GM12875 (cell line): ENCODE data around the gene QRSL1.

Experiments used
- H3K4me3 ChIP-seq: one replicate; pipeline ENCODE4 v1.5.1; 2011; ENCODE audit warnings: low read depth, low read length, control low read depth
- CTCF ChIP-seq: IDR thresholded peaks from 2 replicates; pipeline ENCODE4 v1.5.1; 2011; ENCODE audit warnings: low read depth, mild to moderate bottlenecking, control low read depth, inconsistent platforms, low read length, moderate library complexity, borderline replicate concordance; ENCODE audit not compliant: insufficient read depth

The QRSL1 gene

GRCh38 chr6:106608080-106608668 is 21.2 kb upstream of the QRSL1 start:
- TF ChIP-seq CTCF: peak; percentile 52; the same call in 1 of the 2 replicates
- no peak overlapping the region for H3K4me3 ChIP-seq

- no peak overlapping the region for H3K4me3 ChIP-seq
- peak; percentile 57 for TF ChIP-seq CTCF
These were observed 19.7 kb upstream of the QRSL1 start for GRCh38 chr6:106609699-106610098.

- TF ChIP-seq CTCF: no peak
- H3K4me3 ChIP-seq: no peak overlapping the region
These were observed 18.3 kb upstream of the QRSL1 start for GRCh38 chr6:106611030-106611429.

GRCh38 chr6:106612671-106613416 is 16.5 kb upstream of the QRSL1 start:
- H3K4me3 ChIP-seq: no peak overlapping the region
- TF ChIP-seq CTCF: no peak

- no peak overlapping the region for H3K4me3 ChIP-seq
- TF ChIP-seq CTCF: no peak
These were observed 15.8 kb upstream of the QRSL1 start for GRCh38 chr6:106613590-106613989.

GRCh38 chr6:106614166-106614565 is 15.2 kb upstream of the QRSL1 start:
- no peak overlapping the region for H3K4me3 ChIP-seq

More at GRCh38 chr6:106614166-106614565, 15.2 kb upstream of the QRSL1 start:
- TF ChIP-seq CTCF: no peak
